Erythroblast (primary cell): ENCODE measurements around the gene ITSN1.

Source experiments
- GATA1 ChIP-seq: IDR thresholded peaks from 2 replicates; pipeline ENCODE4 v1.6.1; 2011; ENCODE audit warnings: low read depth, mild to moderate bottlenecking, control low read depth, low read length, moderate library complexity
- POLR2A ChIP-seq: IDR thresholded peaks from 2 replicates; pipeline ENCODE4 v1.6.1; 2011; ENCODE audit warnings: mild to moderate bottlenecking, low read length

DNA sequence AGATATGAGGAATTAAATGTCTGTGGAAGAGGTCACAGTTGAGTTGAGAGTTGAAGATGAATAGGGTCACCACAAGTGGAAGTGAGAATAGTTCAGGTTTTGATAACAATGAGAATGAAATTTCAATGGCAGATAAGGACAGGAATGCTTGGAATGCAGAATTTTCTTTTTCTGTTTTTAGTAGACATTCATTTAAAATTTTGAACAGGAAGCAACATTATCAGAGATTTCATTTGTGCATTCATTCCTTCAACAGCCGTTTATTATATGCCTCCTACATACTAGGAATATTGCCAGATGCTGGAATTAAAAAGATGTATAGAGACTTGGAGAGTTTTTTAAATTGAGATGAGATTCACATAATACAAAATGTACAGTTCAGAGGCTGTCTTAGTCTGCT is 126.8 kb downstream of the ITSN1 start:
- TF ChIP-seq POLR2A (no peak), GATA1 (no peak)
